Measurements from ENCODE around the gene CCDC141.

The CCDC141 gene

GRCh38 chr2:179037807-179038206 lies 12.1 kb downstream of the CCDC141 start:
- TF ChIP-seq, protein P1, sequence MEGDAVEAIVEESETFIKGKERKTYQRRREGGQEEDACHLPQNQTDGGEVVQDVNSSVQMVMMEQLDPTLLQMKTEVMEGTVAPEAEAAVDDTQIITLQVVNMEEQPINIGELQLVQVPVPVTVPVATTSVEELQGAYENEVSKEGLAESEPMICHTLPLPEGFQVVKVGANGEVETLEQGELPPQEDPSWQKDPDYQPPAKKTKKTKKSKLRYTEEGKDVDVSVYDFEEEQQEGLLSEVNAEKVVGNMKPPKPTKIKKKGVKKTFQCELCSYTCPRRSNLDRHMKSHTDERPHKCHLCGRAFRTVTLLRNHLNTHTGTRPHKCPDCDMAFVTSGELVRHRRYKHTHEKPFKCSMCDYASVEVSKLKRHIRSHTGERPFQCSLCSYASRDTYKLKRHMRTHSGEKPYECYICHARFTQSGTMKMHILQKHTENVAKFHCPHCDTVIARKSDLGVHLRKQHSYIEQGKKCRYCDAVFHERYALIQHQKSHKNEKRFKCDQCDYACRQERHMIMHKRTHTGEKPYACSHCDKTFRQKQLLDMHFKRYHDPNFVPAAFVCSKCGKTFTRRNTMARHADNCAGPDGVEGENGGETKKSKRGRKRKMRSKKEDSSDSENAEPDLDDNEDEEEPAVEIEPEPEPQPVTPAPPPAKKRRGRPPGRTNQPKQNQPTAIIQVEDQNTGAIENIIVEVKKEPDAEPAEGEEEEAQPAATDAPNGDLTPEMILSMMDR (IDR thresholded peaks at IDR 0.05), result no peak
- no peak for DNase-seq (ENCODE audit: low spot score)
- Histone ChIP-seq H3K27ac (no peak overlapping the region), H3K4me3 (no peak overlapping the region)

GRCh38 chr2:179036353-179036905 lies 13.5 kb downstream of the CCDC141 start:
- H3K4me3 ChIP-seq, result no peak overlapping the region
- TF ChIP-seq, protein P1 (IDR thresholded peaks at IDR 0.05), result no peak
- peak overlapping the region in 1 of 2 donors; percentile 48 for H3K27ac ChIP-seq
- no peak for DNase-seq (ENCODE audit: low spot score)

DNA sequence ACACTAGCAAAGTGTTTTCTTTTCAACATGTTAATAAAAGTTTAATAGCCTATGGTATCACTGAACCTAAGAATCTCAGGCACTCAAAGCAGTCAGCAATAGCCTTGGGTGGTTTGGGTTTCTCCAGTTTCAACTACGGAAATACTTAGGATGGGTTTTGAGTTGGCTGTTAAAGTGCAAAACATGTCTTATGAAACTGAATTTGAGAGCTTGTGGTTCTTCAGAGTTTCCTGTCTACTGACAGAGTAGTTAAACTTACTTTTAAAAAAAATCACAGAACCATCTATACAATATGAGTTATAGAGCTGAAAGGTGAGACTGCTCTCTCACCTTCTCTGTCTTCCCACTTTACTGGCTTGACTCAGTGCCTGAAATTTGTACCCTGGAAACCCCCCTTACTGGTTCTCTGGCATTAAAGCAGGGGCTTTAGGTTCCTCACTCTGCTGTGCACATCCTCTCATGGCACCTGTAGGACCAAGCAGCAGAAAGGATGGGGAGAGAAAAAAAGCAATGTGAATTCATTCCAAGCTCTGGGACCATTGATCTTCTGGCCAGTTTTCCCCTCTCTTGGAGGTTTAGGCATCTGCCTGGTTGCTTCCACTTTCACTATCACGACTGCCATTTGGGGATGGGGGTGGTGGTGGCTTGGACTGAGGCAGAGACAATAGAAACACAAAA lies 18.1 kb downstream of the CCDC141 start:
- Histone ChIP-seq H3K4me3 (no peak overlapping the region), H3K27ac (peak overlapping the region in 1 of 2 donors; percentile 7)
- no peak for DNase-seq (ENCODE audit: low spot score)
- TF ChIP-seq, protein P1 (IDR thresholded peaks at IDR 0.05), result no peak

GRCh38 chr2:179024445-179024844 lies 25.5 kb downstream of the CCDC141 start:
- TF ChIP-seq, protein P1 (IDR thresholded peaks at IDR 0.05), result no peak
- H3K27ac ChIP-seq, result peak overlapping the region in 1 of 2 donors; percentile 22
- H3K4me3 ChIP-seq, result no peak overlapping the region
- no peak for DNase-seq (ENCODE audit: low spot score)

GRCh38 chr2:179022685-179023084 lies 27.3 kb downstream of the CCDC141 start:
- Histone ChIP-seq H3K4me3 (no peak overlapping the region), H3K27ac (no peak overlapping the region)
- TF ChIP-seq, protein P1 (IDR thresholded peaks at IDR 0.05), result no peak
- no peak for DNase-seq (ENCODE audit: low spot score)

DNA sequence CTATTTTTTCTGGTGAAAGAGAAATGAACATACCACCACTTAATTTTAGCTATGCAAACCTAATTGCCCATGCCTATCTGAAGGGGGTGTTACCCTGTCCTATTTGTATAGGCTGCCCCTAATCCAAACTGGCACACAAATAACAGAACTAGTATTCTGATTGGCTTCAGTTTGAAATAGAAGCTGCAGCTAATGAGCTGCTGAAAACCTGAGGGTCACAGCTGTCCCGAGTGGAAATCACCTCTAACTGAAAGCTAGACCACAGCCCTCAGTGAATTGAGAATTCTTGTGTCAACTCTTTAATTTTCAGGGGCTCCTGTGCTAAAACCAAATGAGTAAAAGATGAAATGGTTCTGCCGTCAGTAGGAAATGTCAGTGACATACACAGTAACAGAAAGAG lies 28.7 kb downstream of the CCDC141 start:
- H3K27ac ChIP-seq, result no peak overlapping the region
- H3K4me3 ChIP-seq, result no peak overlapping the region
- DNase-seq (ENCODE audit: low spot score), result no peak
- TF ChIP-seq, protein P1 (IDR thresholded peaks at IDR 0.05), result no peak

DNA sequence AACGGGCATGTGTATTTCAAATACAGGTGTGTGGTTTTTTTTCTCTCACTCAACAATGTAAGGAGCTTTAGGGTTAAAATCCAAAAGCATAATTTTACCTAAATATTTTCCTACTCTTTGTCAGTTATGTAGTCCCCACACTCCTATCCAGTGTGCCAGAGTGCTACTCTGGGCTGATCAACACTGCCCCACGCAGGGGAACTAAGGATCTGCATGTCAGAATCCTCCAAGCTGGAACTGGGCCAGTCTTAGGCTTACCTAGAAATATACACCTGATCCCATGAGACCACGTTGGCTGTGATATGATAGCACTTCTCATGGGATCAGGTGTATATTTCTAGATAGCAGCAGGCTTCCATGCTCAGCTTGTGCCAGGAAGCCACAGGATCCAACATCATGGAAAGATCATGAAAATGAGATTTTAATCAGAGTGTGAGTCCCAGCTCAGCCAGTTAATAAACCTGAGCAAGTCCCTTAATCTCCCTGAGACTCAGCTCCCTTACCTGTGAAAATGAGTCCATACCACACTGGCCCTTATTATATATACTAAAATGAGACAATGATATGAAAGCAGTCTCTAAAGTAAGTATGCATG lies 29.7 kb downstream of the CCDC141 start:
- no peak for DNase-seq (ENCODE audit: low spot score)
- TF ChIP-seq, protein P1 (IDR thresholded peaks at IDR 0.05), result no peak
- H3K27ac ChIP-seq, result no peak overlapping the region
- H3K4me3 ChIP-seq, result no peak overlapping the region
